Cerebellar cortex (tissue), 1 donor: ENCODE measurements around the gene SPSB3.

ENCODE experiments used
- DNase-seq: peaks from one replicate; pipeline ENCODE4 v3.0.0-alpha.2; 2015; ENCODE audit warnings: low spot score

Gene SPSB3

DNA sequence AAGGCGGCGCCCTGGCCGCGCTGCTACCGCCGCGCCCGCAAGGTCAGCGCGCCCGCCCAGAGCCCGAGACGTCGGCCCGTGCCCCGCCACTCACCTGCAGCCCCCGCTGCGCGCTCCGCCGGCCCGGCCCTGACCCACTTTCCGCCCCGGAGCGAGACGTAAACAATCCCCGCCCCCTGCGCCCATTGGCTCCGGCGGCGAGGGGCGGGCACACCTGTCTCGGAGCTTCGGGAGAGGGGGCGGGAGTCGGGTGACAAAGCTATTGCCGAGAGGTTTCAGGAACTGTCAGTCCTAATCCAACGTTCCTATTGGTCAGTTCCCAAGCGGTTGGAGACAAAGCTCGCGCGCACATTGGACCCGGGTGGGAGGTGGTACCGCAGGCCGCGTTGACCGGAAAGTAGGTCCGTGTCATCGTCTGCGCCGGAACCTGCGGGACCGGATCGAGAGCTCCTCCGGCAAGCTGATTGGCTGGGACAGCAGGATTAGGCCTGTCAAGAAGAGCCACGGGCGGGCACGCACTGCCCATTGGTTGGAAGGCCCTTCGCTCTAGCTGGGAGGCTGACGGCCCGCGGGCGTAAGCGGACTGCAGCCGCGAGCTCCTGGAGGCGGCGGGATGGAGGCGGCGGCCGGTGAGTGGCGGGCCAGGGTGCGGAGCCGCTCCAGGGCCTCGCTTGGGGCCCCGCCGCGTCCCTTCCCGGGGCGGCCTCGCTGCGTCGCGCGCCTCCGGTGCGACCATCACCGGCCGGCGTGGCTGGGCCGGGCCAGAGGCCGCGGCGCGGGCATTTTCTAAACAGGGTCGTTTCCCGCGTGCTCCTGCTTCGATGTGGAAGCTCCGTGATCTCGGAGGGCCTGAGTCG, at the start of gene SPSB3, which contains the start of gene NUBP2:
Gene SPSB3 (minus strand): TSS at position 164 of the 857 bp plus-strand sequence. CDS start 1,088 bp downstream, outside the sequence.
Gene NUBP2 (plus strand): TSS at position 553 of the 857 bp plus-strand sequence. CDS start 61 bp downstream, at position 614.
- peak; percentile 100 for DNase-seq

DNA sequence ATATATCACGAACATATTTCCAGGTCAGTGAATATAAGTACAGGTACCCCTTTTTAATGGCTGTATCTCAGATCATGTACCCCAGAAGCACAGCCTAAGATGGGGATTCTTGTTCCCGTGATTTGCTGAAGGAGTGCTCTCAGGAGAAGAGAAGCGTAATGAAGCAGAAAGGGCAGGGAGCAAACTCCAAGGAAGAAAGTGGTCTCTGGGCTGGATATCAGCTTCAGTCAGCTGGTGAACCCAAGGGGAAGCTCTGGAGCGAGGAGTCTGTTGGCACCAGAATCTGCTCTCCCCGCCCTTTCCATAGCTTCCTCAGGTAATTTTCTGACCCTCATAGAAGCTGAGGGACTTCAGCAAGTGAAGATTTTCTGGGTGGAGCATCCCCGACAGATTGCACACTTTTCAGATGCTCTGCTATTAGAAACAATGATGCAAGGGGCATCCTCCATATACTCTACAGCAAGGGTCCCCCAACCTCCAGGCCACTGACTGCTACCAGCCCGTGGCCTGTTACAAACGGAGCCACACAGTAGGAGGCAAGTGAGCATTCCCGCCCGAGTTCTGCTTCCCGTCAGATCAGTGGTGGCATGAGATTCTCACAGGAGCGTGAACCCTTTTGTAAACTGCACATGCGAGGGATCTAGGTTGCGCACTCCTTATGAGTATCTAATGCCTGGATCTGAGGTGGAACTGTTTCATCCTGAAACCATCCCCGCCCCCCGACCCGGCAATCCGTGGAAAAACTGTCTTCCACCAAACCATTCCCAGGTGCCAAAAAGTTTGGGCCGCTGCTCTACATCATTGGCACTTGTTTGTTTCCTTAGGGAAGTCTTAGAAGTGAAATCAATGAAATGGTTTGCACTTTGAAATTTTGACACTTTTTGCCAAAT, 49.1 kb upstream of the SPSB3 start:
- no peak for DNase-seq

DNA sequence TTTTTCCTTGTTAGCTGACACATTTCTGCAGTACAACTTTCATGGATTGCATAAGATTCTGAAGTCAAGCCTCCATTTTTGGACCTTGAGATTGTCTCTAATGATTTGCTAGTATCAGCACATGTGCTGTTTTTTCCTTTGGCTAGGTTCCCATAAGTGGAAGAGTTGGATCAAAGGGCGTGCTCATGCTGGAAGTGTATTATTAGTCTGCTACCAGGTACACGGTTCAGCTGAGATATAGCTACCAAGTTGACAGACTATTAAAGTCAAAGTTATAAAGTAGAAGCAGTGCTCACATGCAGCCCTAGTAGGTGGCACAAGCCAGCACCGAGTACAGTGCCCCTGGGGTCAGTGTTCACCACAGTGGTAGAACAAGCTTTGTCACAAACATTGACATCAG, 47.8 kb upstream of the SPSB3 start:
- no peak for DNase-seq

DNA sequence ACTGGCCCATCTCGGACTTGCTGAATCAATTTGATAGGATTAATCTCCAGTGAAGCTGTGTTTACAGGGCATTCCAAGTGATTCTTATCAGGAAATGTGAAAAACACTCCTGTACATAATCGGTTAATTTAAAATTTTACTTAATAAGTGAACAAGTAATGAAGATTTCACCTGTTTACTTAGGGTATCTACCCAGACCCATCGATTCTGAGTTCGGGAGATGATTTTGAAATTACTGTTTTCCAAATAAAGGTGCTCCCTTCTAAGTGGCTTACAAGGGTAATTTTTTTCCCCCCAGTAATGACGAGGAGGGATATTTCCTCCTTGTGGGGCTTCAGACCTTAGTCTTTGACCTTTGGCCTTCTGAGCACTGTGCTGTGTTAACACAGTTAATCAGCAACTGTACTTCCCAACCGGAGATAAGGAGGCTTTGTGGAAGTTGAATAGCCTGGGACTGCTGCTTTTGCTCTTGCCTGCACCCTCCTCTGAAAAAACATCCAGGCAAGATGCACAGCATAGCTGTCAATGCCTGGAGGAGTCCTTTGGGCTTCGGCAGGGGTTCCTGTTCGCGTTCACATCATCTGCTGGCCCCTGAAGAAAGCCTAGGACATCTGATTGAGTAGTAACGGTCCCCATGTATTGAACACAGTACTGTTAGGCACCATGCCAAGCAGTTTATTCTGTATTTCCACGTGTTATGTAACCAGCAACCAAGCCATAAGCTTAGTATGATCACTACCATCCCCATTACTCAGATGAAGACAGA, 46.5 kb upstream of the SPSB3 start:
- no peak for DNase-seq

DNA sequence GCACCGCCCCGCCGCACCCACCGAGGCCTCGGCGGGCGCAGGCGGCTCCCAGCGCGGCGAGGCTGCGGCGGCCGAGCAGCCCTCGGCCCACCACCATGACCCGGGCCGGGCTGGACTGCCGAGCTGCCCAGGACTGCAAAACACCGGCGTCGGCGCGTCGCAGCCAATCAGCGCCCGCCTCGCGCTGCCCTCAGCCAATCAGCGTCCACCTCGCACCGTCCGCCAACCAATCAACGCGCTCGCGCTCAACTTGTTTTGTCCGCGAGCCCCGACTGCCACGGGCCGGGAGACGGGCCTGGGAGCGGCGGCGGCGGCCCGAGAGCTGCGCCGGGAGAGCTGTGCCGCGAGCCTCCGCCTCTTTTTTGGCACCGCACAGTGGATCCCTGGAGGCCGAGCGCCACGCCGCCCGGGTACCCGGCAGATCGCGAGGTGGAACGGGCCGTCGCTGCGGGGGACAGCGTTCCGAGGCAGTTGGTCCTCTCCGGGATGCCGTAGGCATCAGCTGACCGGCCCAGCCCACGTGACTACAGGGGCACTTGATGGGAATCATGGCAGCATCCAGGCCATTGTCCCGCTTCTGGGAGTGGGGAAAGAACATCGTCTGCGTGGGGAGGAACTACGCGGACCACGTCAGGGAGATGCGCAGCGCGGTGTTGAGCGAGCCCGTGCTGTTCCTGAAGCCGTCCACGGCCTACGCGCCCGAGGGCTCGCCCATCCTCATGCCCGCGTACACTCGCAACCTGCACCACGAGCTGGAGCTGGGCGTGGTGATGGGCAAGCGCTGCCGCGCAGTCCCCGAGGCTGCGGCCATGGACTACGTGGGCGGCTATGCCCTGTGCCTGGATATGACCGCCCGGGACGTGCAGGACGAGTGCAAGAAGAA, 44.6 kb upstream of the SPSB3 start, which contains the start of the genes FAHD1 and HAGH:
Gene FAHD1 (plus strand): TSS at position 516 of the 883 bp plus-strand sequence. CDS start 33 bp downstream, at position 549.
Gene HAGH (minus strand): TSS at position 135 of the 883 bp plus-strand sequence. CDS start 38 bp downstream, at position 97.
- peak; percentile 90 for DNase-seq

DNA sequence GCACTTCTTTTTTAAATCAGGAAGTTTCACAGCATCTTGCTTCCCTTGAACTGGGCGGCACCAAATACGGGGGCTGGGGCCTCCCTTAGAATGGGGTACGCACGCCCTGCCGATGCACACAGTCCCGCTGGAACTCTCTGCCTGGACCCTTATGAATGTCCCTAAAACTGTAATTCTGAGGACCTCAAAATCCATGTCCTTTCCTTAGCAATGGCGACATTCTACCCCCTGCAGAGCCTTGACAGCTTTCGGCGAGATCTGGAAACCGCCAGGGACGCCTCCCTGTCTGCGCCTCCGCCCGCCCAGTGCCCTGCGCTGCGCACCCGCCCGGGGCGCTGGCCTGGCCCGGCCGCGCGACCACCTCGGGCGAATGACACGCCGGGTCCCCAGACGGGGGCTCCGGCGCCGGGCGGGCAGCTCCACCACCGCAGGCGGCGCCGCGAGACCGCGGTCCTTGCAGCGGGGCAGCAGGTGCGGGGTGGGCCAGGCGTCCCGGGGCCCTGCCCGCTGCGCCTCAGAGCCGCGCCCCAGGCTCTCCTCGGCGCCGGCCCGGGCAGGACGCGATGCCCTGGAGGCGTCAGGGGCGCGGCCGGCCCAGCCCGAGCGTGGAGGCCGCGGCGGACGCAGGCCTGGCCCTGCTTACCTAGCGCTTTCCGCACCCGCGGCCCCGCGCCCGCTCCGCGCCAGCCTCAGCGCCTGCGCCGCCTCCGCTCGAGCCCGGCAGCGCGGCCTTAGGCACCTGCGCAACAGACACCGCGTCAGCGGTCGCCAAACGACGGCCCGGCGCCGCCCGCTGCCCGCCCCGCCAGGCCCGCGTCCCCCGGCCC, 43.7 kb upstream of the SPSB3 start:
- no peak for DNase-seq

DNA sequence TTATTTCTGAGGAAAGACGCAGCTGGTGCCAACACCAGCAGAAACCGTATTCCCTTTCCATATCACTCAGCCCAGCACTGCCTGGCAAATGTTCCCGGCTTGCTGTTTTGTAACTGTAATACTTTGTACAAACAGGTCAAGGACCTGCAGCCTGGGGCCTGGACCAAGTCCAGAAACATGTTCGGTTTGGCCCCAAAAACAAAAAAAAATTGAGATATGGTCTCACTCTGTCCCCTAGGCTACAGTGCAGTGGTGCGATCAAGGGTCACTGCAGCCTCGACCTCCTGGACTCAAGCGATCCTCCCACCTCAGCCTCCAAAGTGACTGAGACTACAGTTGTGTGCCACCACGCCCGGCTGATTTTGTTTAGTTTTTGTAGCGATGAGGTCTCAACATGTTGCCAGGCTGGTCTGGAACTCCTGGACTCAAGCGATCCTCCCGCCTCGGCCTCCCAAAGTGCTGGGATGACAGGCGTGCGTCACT, 43.1 kb upstream of the SPSB3 start:
- no peak for DNase-seq

DNA sequence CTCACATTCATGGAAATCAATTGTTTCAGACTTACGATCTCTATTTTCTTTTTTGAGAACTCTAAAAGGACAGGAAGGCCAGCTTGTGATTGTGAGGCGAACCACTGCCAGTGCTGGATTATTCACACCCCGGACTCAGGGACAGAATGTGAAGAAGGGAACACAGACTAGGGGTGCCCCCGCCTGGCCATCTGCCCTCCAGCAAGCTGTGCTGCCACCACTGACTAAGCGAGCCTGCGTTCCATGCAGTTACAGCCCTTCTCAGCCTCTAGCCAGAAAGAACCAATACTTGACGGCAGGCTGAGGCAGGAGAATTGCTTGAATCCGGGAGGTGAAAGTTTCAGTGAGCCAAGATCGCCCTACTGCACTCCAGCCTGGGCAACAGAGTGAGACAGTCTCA, 41.5 kb upstream of the SPSB3 start:
- DNase-seq, result peak; percentile 82

DNA sequence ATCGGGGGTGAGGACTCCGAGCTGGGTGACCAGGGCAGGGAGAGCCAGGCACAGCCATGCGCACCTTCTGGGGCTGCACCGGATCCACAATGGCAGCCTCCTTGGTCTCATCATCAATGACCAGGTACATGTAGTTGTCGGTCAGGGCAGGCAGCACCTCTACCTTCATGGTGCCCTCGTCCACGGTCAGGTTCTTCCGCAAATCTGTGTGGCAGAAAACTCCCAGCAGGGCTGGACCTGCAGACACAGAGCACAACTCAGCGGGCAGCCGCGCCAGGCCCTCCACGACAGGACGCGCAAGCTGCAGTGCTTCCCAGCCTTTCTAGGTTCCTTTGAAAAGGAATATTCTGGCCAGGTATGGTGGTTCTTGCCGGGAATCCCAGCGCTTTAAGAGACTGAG, 40.4 kb upstream of the SPSB3 start:
- no peak for DNase-seq

DNA sequence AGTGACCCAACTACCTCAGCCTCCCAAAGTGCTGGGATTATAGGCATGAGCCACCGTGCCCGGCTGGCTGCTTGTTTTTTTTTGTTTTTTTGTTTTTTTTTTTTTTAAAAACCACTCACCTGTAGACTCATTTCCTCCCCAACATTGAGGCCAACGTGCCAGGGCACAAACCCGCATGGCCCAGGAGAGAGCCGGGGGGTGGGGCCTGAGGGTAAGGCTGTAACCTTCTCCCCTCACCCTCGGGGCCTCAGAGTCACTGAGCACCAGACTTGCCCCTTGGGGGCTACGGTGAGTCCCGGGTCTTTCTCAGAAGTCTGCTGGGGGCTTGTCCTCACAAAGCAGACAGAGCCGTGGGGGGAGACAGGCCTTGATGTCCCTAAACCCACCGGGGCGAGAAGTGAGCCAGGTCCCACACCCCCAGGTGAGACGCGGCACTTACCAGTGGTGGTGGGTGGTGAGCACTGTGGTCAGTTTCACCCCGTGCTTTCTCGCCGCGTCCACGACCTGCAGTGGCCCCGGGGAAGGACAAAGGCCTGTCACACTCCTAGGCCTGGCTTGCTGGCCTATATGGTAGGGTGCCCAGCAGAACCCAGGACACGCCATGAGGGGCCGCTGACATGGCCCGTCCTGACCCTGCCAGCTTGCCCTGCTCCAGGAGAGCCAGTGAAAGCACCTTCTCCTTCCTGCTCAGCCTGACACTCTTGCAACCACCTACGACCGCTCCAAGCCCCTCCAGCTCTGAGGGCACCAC, 39.7 kb upstream of the SPSB3 start:
- no peak for DNase-seq

DNA sequence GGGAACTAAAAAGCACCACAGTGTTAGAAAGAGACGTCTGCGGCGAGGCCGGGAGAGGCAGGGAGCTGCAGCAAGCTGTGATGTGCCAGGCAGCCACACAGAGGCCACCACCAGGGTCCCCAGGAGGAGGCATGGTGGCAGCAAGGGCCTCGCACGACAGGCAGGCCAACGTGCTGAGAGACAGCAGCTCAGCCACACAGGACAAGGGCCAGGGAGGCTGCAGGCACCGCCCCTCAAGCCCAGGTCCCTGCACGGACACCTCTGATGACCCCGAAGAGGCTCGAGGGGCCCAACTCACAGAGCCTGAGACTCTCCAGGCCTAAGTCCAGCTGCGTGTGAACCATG, 38.5 kb upstream of the SPSB3 start:
- DNase-seq, result no peak

DNA sequence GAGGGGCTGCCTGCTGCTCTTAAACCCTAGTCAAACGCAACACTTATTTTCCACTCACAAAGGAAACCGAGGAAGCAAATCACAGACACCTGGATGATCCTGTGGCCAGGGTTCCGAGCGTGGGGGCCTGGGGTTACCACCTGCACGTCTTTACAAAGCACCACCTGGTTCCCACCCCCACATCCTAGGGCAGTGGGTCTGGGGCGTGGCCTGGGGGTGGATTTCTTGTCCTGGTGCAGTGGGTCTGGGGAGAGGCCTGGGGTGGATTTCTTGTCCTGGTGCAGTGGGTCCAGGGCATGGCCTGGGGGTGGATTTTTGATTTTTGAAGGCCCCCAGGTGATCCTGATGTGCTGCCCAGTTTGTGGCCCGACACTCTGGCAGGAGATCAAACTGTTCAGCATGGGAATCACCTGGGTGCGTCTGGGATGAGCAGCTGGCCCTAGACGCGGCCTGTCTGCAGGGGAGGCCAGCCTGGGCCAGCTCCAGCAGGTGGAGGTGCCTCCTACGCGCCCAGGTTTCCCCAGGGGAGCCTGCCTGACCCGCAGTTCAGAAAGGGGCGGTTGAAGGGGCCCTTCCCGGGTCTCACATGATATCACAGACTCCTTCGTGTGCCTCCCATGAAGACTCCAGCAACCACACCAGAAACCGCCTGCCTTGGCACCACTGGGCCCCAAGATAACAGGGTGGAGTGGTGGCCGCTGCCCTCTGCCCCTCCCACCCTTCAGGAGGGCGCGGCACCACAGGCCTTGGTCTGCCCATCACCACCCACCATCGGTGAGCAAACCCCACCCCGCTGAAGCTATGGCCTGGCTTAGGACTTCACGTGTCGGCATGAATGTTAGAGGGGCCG, 38.0 kb upstream of the SPSB3 start:
- no peak for DNase-seq

DNA sequence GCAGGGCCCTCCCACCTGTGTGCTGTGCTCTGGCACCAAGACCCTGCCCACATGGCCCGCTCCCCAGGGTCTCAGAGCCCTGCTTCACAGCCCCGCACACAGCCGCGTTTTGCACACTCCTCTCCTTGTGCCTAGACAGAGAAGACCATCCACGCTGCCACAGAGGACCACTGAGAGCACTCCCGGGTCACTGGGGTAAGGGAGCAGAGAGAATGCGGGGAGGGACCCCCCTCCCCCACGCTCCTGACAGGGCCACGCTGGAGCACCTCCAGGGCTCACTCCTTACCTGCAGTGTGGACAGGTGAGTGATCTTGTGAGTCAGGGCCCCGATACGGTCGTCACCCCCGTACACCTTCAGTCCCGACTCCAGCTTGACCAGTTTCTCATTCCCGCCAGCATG, 37.2 kb upstream of the SPSB3 start:
- DNase-seq, result no peak

DNA sequence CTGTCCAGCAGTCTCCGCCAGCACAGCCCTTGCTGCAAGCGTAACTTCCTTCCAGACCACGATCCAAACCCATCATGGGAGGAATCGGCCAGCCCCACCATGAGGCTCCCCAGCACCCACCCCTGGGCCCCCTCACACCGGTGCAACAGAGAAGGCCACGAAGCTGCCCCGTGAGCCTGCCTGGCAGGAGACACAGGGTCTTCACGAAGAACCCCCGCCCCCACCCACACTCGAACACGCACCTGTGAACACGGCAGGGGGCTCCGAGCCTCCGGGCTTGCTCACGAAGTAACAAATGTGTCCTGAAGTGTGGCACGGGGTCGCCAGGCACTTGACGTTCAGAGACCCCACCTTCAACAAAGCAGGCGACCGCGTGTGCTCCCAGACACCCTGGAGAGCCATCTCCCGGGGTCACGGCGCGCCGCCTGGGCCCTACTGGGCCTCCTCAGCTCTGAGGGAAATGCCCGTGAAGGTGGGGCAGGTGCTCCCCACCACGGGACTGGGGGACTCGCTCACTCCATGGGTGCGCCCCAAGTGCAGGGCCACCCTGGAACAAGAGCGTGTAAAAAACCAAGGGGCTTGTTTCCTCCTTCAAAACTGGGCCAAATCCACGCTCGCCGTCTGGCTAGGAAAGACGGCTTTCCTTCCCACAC, 36.6 kb upstream of the SPSB3 start:
- peak; percentile 13 for DNase-seq

DNA sequence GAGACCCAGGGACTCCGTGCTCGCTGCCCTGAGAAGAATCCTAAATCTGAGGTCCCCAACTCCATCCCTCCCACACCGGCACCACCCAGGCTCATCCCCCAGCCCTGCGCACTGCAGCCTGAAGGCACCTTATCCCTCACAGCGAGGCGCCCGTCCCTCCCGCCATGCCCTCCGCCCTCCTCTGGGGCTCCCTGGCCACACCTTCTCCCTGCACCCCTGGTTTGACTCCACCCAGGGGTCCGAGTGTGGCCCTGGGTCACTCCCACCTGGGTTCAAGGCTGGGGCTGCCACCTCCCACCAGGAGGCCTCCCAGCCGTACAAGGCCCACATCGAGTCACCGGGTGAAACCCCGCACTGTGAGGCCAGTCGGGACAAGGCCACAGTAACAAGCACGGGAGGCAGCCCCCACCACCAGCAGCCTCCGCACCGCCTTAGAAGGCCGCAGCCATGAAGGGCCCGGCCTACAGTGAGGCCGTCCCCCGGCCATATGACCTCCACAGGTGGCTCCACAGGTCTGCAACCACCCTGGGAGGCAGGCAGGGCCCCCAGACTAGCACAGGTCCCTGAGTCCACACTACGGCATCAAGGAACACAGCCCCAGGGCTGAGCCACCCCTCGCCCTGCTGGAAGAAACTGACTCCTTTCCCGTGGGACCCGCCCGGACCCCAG, 36.0 kb upstream of the SPSB3 start:
- no peak for DNase-seq

DNA sequence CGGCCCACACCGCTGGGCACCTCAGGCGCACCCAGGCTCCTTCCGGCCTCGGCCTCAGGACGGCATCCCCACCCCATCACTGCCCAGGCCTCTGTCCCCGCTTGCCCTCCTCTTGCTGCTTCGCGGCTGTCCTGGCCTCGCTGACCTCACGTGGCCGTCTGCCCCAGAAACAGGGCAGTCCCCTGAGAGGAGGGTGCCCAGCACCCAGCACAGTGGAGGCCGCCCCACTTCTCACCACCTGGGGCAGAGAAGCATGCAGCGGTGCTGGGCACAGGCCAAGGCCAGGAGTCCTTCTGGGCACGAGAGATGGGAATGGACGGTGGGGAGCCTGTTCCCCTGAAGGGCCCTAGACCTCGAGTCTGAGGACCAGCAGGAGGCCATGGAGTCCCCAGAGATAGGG, 35.3 kb upstream of the SPSB3 start:
- DNase-seq, result no peak

DNA sequence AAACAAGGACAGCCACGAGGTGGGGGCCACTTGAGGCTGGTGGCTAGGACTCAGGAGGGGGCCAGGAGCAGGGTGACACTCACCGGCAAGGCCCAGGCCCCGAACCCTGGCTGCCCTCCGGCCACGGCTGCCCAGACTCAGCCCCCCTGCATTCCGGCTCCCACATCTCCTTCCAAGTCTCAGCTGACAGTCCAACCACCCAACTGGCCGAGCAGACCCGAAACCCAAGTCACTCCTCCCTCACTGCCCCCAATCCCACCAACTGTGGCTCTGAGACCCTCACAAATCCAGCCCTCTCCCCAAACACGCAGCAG, 34.9 kb upstream of the SPSB3 start:
- no peak for DNase-seq
